Hematopoietic multipotent progenitor cell treated with erythropoietin and hydrocortisone succinate and interleukin-3 and kit ligand, for 8 days (in vitro differentiated cells): Measurements from ENCODE around the gene KCNMB2.

Source experiments
- DNase-seq: peaks from one replicate; pipeline ENCODE4 v3.0.0-alpha.2; 2015

KCNMB2 gene

DNA sequence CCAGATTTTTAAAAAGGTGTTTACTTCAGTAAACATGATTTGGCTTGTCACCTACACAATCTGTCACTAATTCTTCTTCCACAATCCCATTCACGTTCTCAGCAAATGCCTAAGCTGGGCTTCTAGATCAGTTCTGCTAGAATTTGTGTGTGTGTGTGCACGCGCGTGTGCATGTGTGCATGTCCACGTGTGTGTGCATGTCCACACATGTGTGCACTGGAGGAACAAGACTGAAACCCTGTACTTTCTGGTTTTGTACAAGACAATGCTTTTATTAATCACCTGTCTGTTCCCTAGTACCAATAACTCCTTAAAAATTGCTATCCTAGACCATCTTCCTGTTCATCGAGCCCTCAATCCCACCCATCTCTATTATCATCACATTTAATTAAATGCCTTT, 229.2 kb downstream of the KCNMB2 start:
- no peak for DNase-seq

DNA sequence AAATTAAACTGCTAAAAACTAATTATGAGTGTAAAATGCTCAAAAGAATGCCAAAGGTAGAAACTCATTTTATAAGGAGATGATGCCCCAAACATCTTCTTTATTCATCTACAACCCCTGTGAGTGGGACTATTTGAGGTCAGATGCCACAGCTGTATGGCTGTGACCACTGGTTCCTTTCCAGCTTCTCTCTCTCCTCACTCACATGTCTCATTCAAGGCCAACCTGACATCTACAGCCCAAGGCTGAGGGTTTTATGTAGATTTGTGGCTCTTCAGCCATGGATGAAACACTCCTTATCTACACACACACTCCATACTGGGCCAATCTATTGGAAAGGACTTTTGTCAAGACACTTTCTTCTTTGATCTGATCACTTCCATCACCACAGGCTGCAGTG, 231.3 kb downstream of the KCNMB2 start:
- DNase-seq = no peak

DNA sequence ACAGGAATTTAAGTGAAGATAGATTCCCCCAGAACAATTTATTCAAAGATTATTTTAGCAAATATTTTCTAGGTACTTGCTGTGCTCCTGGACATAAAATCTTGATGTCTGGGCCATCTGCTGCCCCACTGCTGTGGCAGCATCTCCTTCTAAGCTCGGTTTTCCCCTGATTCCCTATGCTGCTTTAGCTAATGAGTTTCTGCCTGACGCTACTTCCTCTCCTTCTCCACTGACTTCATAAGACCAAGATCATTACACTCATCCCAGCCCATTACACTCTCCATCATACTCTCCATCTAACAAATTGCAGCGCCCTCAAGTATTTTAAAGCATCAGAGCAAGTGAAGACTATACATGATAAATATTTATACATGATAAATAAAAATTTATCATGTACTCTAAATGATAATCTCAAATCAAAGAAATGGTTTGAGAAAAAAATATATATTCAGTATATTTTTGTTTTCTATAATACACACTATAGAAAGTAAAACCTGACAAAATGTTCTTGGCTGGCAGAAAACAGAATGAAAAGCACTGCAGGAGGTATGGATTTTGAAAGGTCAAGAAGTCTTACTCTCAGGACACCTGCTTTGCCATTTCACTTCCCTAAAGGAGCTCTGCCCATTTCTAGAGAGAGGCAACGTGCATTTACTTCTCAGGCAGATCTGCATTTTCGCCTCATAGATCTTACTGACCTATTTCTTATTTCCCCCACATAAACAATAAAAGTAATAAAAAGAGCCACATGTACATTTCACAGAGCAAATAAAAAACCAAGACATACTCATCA, 232.0 kb downstream of the KCNMB2 start:
- no peak for DNase-seq

DNA sequence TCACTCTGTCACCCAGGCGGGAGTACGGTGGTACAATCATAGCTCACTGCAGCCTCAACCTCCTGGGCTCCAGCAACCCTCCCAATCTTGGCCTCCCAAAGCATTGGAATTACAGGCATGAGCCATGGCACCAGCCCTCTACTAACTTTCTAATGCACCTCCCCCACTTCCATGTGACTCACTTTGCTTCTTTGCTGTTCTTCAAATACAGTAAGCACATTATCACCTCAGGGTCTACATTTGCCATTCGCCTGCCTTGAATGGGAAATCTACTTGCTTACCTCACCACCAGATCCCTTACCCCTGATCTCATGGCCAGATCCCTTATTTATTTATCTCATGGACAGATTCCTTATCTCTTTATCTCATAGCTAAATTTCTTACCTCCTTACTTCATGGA, 235.3 kb downstream of the KCNMB2 start:
- DNase-seq = no peak

DNA sequence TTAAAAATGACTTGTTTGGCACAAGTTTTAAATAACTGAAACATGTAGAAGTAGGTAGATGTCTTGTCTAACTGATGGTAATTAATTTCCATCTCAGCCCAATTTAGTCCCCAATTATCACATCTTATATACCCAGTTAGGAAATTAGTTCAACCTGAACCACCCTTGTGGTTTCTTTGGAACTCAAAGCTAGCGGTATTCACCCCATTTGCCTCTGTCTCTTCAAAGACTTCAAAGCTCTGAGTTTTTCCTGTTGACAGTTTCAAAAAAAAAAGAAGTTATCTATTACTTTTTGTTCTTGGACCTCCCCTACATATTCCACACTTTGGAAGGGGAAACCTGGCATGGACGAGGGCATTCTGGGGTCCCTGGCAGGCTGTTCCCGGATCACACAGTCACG, 236.5 kb downstream of the KCNMB2 start:
- no peak for DNase-seq

DNA sequence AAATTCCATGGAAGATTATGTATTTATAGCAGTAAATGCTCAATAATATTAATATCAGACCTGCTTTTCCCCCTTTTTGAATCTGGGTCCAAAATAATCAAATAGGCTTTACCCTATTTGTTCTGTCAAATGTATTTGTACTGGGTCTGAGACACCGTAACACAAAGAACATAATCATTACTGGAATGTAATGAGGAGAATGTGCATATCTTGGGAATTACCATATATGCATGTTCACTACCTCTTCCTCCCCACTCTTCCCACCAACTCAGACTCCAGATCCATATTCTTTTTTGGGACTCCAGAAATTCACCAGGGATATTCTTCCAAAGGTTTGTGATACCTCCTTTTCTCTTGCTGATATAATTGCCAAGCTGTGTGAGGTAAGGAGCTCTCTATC, 237.1 kb downstream of the KCNMB2 start:
- DNase-seq = no peak

DNA sequence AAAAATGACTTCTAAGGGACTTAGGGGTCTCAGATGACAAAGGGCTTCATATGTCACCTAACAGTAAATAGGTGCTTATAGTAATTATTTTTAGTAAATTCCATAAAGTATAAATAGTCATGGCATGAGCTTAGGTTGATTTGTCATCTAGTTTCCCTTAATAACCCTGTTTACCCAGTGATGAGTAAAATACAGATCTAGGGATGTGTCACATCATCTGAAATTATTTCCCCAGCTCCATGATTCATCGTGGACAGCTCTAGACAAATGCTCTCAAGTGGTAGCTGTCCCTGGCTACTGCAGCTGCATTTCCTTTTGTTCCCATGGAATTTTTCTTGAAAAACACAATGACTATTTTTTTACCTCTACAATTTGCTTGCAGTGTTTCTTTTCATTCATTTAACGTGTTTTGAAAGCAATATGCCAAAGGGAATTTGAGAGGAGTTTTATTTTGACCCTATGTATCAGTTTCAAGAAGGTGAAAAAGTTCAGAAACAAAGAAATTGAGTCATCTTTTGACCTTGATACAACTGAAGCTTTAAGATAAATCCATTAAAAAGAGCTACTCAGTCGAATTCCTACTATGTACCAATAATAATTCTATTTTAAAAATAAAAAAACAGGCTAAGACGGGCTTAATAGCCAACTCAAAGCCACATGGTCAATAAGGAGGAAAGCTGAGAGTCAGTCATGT, 241.6 kb downstream of the KCNMB2 start:
- DNase-seq = no peak

DNA sequence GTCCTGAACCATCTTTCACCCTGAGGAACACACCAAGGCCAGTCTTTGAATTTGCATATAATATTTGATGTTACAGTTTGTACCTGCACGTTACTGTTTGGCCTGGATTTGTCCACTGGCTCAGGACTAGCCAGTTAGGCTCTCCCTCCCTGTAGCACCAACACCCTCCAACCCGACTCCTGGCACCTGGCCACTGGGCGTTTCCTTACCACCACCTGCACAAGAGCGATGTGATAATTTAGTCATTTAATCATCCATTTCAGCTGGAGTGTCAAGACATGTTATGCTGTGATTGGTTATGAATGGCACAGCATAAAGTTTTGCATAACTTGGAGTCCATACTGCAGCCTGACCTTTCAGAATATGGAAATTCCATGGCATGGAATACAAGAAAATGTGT, 242.4 kb downstream of the KCNMB2 start:
- DNase-seq = no peak

DNA sequence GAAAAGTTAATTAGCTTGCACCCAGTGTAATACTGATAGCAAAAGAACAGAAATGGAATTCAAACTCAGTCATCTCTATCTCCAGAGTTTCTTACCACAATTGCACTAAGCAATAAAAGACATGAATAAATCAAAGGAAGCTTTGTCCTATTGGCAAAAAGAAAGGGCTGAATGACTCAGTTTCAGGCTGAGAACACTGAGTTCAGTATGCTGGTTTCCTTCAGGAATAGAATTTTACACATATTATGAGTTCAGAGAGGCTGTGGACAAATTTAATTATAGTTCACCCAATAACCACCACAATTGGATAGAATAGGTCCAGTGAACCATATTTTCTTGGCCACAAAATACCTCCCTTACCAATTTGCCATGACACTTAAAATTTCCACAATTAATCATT, 249.7 kb downstream of the KCNMB2 start:
- no peak for DNase-seq

DNA sequence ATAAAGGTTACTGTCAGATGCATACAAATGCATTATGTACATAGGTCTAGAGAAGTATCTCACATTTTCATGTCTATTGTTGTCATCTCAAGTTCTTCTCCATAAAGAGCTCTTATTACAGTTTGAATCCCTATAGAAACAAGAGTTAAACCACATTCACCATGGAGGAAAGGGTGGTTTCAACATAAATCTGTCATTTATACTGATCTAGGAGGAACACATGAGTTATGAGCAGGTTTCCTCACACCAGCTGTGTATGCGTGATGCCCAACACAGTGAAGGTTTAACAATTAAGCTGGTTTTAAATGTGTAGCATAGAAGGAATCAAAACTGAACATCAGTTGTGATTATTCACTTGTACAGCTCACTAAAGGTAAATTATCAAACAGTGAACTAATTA, 251.7 kb downstream of the KCNMB2 start:
- DNase-seq = no peak

DNA sequence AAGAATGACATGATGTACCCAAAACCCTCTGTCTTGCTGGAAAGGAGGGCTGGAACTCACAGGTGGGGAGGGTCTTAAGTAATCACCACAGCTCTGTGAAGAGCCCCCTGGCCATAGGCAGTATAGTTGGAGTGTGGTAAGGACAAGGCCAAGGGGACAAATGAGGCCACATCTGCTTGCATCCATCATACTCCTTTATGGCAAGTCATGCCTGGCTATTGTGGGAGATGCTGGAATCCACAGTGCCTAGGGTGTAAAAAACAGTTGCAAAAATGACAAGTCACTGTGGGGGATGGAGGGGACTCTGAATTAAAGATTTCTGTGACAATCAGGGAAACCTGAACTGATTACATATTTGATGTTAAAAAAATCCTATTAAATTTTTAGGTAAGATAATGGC, 258.5 kb downstream of the KCNMB2 start:
- no peak for DNase-seq

DNA sequence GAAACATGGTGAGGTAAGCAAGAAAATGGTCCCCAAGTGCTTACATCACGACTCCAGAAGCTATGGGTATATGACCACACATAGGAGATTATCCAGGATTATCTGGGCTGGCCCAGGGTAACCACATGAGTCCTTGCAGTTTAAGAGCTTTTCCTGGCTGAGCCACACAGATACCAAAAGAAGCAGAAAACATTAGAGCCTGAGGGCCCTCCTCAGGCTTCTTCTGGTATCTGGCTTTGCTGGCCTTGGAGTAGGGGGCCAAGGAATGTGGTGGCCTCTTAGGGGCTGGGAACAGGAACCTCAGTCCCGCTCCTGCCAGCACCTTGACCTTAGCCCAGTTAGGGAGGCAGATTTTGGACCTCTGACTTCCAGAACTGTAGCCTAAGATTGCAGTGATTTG, 259.1 kb downstream of the KCNMB2 start:
- DNase-seq = no peak

DNA sequence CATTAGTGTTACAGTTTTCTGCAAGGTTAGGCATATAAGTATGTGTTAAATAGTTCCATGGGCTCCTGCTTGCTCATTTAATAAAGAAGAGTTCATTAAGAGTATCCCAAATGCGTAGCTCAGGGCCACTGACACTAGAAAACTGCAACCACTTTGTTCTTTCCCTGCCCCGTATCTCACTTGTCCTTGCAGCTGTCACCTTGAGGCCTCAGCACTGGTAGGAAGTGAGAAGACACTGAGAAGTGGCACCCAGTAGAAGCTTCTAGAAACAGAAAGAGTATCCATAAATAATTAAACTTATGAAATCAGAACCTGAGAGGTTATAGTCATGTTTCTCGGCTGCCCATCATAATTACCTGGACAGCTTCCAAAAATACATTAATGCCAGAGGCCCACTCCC, 266.0 kb downstream of the KCNMB2 start:
- no peak for DNase-seq

DNA sequence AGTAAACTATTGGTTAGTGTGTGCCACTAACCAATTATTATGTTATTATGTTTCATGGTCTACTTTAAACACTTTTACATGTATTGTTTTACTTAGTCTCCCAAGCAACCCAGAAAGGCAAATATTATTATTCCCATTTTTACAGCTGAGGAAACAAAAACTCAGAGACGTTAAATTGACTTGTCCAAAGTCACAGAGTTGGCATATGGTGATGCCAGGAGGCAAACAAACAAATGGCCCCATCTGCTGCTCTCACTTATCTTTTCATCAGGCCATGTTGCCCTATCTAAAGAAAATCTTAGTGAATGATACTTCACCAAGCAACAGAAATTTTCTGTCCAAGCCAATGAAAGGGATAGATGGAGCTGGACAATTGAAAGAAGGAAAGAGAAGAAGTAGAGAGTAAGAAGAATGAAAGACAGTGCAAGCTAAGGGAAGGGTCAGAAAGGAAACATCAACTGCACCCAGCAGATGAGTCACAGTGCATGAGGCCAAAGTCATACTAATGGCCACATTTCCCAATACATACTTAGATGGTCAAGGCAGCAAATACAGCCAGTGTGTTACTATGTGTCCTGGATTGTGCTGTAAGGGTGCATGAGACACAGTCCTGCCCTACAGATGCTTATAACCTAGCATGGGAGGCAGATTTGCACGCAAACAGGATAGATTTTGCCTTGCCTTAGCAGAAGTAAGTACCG, 266.9 kb downstream of the KCNMB2 start:
- DNase-seq = no peak

DNA sequence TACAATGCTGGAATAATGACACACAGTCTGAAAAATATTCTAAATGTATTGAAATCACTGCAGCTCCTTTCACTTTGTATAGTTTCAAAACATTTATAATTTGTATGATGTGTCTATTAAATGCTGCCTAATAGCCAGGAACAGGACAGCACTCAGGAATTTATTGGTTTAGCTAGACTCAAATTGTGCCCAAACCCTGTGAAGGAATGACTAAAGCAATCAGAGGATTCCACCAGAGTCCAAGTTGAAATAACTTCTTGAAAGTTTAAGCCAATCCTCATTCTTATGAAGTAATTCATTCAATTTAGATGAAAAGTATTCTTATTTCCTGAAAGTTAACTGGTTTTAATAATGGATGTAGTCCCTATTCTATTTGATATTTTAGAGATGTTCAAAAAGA, 268.4 kb downstream of the KCNMB2 start:
- DNase-seq = no peak

DNA sequence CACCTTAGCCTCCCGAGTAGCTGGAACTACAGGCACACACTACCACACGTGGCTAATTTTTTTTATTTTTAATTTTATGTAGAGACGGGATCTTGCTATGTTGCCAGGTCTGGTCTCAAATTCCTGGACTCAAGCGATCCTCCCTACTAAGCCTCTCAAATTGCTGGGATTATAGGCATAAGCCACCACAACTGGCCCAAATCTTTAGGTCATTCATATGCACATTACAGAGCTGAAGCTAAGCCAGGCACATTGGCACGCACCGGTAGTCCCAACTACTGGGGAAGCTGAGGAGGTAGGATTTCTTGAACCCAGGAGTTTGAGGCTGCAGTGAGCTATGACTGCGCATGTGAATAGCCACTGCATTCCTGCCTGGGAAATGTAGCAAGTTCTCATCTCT, 269.5 kb downstream of the KCNMB2 start:
- DNase-seq = no peak

DNA sequence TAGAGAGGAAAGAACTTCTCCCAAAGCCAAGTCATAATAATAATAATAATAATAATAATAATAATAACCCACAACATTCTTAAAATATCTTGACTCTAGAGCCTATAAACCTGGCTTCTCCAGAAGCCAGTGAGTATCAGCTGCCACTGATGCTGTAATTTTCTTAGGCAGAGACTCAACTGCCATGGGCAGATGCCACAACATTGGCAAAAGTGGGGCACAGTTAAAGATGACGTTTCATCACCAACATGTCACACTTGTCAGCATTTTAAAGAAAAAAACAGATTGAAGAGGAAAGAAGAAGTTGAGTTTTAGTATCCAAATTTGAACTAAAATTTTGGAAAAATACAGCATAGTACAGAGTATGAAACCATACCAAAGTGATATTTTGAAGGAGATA, 270.4 kb downstream of the KCNMB2 start:
- no peak for DNase-seq

DNA sequence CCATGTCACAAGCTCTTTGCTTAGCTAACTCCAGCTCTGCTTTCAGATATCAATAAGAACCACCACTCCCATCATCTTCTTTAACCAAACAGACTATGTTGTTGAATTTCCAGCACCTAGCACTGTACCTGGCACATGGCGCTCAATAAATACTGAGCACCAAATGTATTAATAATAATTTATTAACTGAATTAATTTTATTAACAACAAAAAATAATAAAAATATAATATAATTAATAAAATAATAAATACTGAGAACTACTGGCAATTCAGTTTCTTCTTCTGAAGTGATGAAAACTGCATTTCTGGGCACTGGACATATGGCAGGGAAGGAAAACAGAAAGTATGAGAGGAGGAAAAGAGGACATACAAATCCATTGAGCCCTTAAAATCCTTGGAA, 271.5 kb downstream of the KCNMB2 start:
- DNase-seq = no peak

DNA sequence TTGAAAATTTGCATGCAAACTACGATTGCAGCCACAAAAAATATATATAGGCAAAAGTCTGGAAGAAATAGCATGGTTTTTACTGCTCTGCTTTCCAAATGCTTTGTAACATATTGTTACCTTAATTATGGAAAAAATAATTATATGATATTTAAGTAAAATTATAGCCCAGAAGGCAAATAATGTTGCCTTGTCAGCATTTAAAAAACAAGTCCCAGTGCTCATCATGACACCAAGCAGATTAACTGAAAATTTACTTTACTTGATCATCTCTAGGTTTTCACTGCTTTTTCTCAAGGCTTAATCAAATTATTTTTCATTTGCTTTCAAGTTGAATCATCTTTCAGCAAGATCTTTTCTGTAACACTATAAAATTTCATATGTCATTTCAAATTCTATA, 272.5 kb downstream of the KCNMB2 start:
- no peak for DNase-seq

DNA sequence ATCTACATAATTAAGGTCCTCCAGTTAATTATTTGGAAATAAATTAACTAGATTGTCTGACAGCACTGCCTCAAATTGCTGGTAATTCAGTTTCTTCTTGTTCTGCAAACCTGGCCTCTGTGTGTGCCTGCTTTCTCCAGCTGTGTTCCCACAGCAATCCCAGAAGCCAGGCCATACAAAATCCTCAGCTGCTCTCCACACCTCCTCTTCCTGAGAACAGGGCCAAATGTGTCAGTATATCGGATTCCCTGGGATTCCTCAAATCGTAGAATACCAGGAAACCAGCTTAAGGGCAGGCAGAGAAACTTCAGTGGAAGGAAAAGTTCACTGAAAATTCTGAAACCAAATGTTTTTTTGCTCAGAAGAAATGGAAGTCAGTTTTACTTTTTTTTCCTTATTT, 273.9 kb downstream of the KCNMB2 start:
- no peak for DNase-seq

DNA sequence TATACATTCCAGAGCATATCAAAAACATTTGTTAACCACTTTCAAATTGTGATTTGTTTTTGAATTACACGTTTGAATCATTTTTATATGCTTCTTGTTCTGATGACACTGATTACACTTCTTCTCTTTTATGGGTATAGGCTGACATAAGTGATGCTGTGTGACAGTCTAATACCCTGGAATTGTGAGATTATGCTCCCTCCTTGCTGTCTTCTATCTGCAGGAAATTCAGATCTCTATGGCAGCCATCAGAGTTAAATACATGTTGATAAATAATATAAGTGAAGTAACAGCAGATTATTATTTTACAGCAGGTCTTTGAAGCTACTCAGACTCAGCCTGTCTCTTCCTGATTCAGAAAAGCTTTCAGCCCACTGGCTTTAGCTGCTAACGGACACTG, 286.5 kb downstream of the KCNMB2 start:
- DNase-seq = no peak

DNA sequence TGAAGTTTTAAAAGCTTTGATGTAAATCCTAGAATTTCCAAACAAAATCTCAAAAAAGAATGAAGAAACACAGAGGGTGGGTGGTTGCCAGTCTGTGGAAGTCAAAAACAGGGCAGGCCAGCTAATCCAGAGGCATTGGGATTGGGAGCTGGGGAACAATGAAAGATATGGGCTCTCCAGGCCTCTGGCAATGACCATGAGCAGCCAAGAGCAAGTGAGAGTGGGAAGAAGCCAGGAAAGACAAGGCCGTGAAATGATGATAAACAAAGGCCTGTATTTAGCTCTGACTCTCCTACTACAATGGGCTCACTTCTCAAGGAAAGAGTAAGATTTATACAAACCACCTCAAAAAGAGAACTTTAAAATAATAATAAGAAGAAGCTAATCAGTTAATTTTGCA, 286.9 kb downstream of the KCNMB2 start:
- DNase-seq = no peak

DNA sequence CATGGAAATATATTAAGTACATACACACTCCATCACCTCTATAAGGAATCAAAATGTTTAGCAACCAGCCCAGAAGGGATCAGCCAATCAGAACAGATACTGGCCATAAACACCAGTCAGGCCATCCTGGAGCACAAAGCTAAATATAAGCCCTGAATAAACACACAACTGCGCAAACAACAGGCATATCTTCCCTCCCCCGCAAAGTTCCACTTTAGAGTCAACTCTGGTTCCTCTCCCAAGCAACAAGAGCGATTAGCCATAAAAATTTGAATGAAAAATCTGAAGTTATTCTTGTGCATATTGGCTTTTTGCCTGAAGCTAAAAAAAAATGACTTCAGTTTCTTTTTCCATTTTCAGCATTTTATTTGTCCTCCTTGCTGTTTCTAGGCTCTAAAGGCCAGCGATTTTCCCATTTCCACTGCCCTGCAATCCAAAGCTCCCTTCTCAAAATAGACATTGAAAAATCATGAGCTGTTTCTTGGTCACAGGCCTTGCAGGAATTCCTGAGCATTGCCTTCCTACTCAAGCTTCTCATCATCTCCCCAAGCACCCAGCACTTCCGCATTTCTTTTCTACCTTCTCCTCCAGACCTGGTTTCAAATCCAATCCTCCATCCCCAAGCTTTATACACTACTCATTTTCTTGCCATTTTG, 287.5 kb downstream of the KCNMB2 start:
- no peak for DNase-seq
